HCT116 (cell line): ENCODE results near the gene ANKRD10. TPM values are rescaled to one million over a fixed set of nuclear protein-coding genes. Genes with fewer than 3 reads are reported as not detected.
"Not testable (repeated sequence)": the region's sequence is repeated elsewhere in the genome, so short reads cannot be mapped to it uniquely, and the experiment has no call there.

Experiments used
- ATAC-seq: fragments of 200-7000 bp; cut with Tn5 transposase; 2 replicates; pipeline ENCODE4 v1.9.1; 2020; ENCODE audit warnings: mild to moderate bottlenecking, moderate library complexity
- BruUV-seq: library from RNA; stranded (reverse); fragments of 400-500 nt; replicated peaks from 2 replicates; lab custom pipeline; 2021; lab: Mats Ljungman, UMichigan
- CTCF ChIA-PET: fragments of 300-600 bp; sonication (Branson Sonifier 250); formaldehyde crosslinking; loops from one replicate; lab custom pipeline; 2021; ENCODE audit warnings: antibody characterized with exemption; lab: Charles Lee
- POLR2A ChIA-PET: fragments of 300-600, 350-600 bp; sonication (Branson Sonifier 250); formaldehyde crosslinking; loops from one replicate; lab custom pipeline; 2021; ENCODE audit warnings: antibody characterized with exemption; lab: Charles Lee
- RAD21 ChIA-PET, 2 experiments: fragments of 300-600 bp; sonication (Branson Sonifier 250); formaldehyde crosslinking; loops; one replicate each; lab custom pipeline; 2023; ENCODE audit warnings: low total read pairs in 2 of 2; ENCODE audit not compliant: uncharacterized antibody in 2 of 2, unreplicated experiment in 2 of 2, low non-redundant PET in 1 of 2; lab: Charles Lee
- DNase-seq: peaks from one replicate; pipeline ENCODE4 v3.0.0-alpha.2; 2010; ENCODE audit warnings: low read depth, low spot score
- H2AFZ ChIP-seq: fragments of 200-600 bp; shearing (Covaris generic), sonication (generic); 2 replicates; pipeline ENCODE4 v1.6.1; 2017; ENCODE audit warnings: low read depth, mixed run types, mixed read lengths, antibody characterized with exemption, low read length; ENCODE audit not compliant: poor library complexity, severe bottlenecking
- H3K27ac ChIP-seq: 2 replicates; pipeline ENCODE4 v1.5.1; 2012; ENCODE audit warnings: low read depth, low read length
- H3K27me3 ChIP-seq: fragments of 200-600 bp; sonication (generic); 2 replicates; pipeline ENCODE4 v1.6.1; 2016; ENCODE audit warnings: mixed run types, low read length, mixed read lengths; ENCODE audit not compliant: insufficient read depth
- H3K36me3 ChIP-seq, 2 experiments: fragments of 200-500 bp in 1 of 2; fragments of 200-600 bp in 1 of 2; sonication (Bioruptor generic) in 1 of 2; sonication (generic) in 1 of 2; 2 replicates each; pipeline versions ENCODE4 v1.5.1 to v1.6.1; 2014 to 2016; ENCODE audit warnings: low read length in 2 of 2, inconsistent platforms in 1 of 2, mixed read lengths in 1 of 2, mixed run types in 1 of 2; ENCODE audit not compliant: insufficient read depth in 2 of 2, control insufficient read depth in 1 of 2
- H3K4me1 ChIP-seq, 2 experiments: fragments of 200-600 bp in 1 of 2; sonication (generic) in 1 of 2; 2 replicates each; pipeline versions ENCODE4 v1.5.1 to v1.6.1; 2012 to 2017; ENCODE audit warnings: low read length in 2 of 2, inconsistent platforms in 1 of 2, mild to moderate bottlenecking in 1 of 2, mixed read lengths in 1 of 2, mixed run types in 1 of 2, moderate library complexity in 1 of 2; ENCODE audit not compliant: insufficient read depth in 2 of 2, control insufficient read depth in 1 of 2
- H3K4me2 ChIP-seq: fragments of 200-600 bp; sonication (generic); 2 replicates; pipeline ENCODE4 v1.6.1; 2017; ENCODE audit warnings: mixed run types, low read length, mixed read lengths
- H3K4me3 ChIP-seq, 2 experiments: fragments of 200-600 bp in 1 of 2; sonication (generic) in 1 of 2; replicated peaks in 1 of 2; 2 replicates each; pipeline ENCODE4 v1.5.1; 2011 to 2016; ENCODE audit warnings: low read length in 2 of 2, control low read depth in 1 of 2, low read depth in 1 of 2, mild to moderate bottlenecking in 1 of 2, mixed read lengths in 1 of 2, mixed run types in 1 of 2
- H3K79me2 ChIP-seq: fragments of 200-600 bp; sonication (generic); 2 replicates; pipeline ENCODE4 v1.6.1; 2017; ENCODE audit warnings: mild to moderate bottlenecking, mixed run types, low read length, moderate library complexity, mixed read lengths; ENCODE audit not compliant: insufficient read depth
- H3K9ac ChIP-seq: fragments of 200-600 bp; sonication (generic); 2 replicates; pipeline ENCODE4 v1.6.1; 2016; ENCODE audit warnings: low read length, mixed read lengths
- H3K9me2 ChIP-seq: fragments of 200-600 bp; sonication (generic), shearing (Covaris generic); 2 replicates; pipeline ENCODE4 v1.6.1; 2017; ENCODE audit warnings: mixed run types, mild to moderate bottlenecking, moderate library complexity; ENCODE audit not compliant: insufficient read depth
- H3K9me3 ChIP-seq, 2 experiments: fragments of 200-500 bp in 1 of 2; fragments of 200-600 bp in 1 of 2; sonication (Bioruptor generic) in 1 of 2; sonication (generic) in 1 of 2; 2 replicates each; pipeline ENCODE4 v1.6.1; 2014 to 2017; ENCODE audit warnings: low read length in 2 of 2, mixed read lengths in 2 of 2, inconsistent platforms in 1 of 2, low read depth in 1 of 2, mild to moderate bottlenecking in 1 of 2, mixed run types in 1 of 2, moderate library complexity in 1 of 2; ENCODE audit not compliant: control insufficient read depth in 1 of 2, insufficient read depth in 1 of 2
- H4K20me1 ChIP-seq: fragments of 200-600 bp; sonication (generic), shearing (Covaris generic); 2 replicates; pipeline ENCODE4 v1.6.1; 2017; ENCODE audit warnings: mixed run types, mild to moderate bottlenecking, moderate library complexity; ENCODE audit not compliant: insufficient read depth
- SIN3A ChIP-seq: IDR thresholded peaks from 2 replicates; pipeline ENCODE4 v1.6.1; 2012; ENCODE audit warnings: low read depth
- ZFX ChIP-seq: fragments of 450-650 bp; IDR thresholded peaks from 2 replicates; pipeline ENCODE4 v1.6.1; 2017
- intact Hi-C: fragments of 100-400 bp; cut with micrococcal nuclease; formaldehyde crosslinking; loops from 2 replicates; pipeline ENCODE4 v1.10.0; 2022
- total RNA-seq: library from RNA; stranded (reverse); gene quantifications from one replicate; pipeline ENCODE4 v1.2.1, GENCODE V29; 2021; ENCODE audit not compliant: unreplicated experiment

Gene ANKRD10
- total RNA-seq, 1 experiment from 2014 or later = 173 TPM

DNA sequence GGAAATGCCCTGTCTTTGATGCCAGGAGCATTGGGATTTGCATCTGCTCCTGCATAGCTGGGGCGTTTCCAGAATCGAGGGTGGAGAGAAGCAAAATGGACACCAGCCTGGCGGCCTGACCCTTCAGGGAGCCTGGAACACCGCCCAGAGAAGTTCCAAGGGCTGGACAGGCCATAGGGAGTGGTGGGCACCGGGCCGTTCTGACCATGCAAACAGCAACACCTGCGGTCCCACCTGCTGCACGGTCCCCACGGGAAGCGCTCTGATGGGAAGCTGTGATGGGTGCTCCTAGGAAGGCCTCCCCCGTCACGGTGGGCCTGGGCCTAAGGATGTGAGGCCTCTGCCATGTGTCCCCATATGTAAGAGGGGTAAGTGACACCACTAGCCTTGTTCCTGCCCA lies 34.2 kb upstream of the ANKRD10 start:
- H3K4me1 ChIP-seq = peaks cover 8 to 88% of the 10 kb centered on the region in 2 experiments
- no peaks in the 10 kb centered on the region for H3K9me2 ChIP-seq
- H3K27ac ChIP-seq = no peak overlapping the region
- no peak for TF ChIP-seq SIN3A
- 0 out of 2 replicates have a peak, but pooled peaks have one; percentile 8 for TF ChIP-seq ZFX
- H3K9ac ChIP-seq = no peak overlapping the region
- RAD21 ChIA-PET = no interaction called here
- no peak for ATAC-seq
- no peaks in the 10 kb centered on the region for H3K9me3 ChIP-seq
- intact Hi-C loops = loop anchor here (10.0 kb wide), 1 partner anchor 516 kb away; no protein-coding TSS in a partner anchor
- H3K79me2 ChIP-seq = no peaks in the 10 kb centered on the region
- no peaks in the 10 kb centered on the region for H3K27me3 ChIP-seq
- POLR2A ChIA-PET = no interaction called here
- CTCF ChIA-PET = no interaction called here
- no peak for DNase-seq
- no peaks in the 10 kb centered on the region for H4K20me1 ChIP-seq
- H2AFZ ChIP-seq = no peak overlapping the region
- no peaks in the 10 kb centered on the region for H3K36me3 ChIP-seq
- no peak overlapping the region for H3K4me3 ChIP-seq
- BruUV-seq = no TSS peak
- H3K4me2 ChIP-seq = no peak overlapping the region

DNA sequence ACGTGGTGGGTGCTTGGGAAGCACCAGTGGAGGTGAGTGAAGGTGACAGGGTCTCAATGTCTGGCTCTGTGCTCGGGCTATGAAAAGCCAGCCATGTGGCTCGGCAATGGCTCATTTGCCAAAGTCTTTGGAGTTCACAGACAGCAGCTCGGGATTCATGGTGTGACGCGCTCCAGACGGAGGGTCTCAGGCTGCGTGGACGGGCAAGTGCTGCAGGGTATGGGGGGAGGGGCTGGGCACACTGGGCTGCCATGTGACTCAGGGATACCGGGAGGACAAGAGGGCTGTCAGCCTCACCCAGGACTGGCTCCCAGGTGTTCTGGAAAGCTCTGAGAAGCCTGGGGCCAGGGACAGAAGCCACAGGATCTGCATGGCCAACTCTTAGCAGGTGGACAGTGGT lies 32.5 kb upstream of the ANKRD10 start:
- H3K36me3 ChIP-seq, H3K9me3 ChIP-seq, H3K27me3 ChIP-seq, H2AFZ ChIP-seq, H3K27ac ChIP-seq, ATAC-seq, H3K4me3 ChIP-seq, POLR2A ChIA-PET, CTCF ChIA-PET, H3K9me2 ChIP-seq, RAD21 ChIA-PET, DNase-seq, H3K79me2 ChIP-seq, H4K20me1 ChIP-seq, BruUV-seq, H3K9ac ChIP-seq, H3K4me2 ChIP-seq: not testable (repeated sequence)
- peaks cover 10 to 85% of the 10 kb centered on the region in 2 experiments for H3K4me1 ChIP-seq
- intact Hi-C loops = loop anchor here (10.0 kb wide), 1 partner anchor 517 kb away; no protein-coding TSS in a partner anchor
